HG02623 (cell line): ENCODE data around the gene CCDC187.
"Not testable (repeated sequence)": the region's sequence is repeated elsewhere in the genome, so short reads cannot be mapped to it uniquely, and the experiment has no call there.

Experiments
- ATAC-seq: cut with Tn5 transposase; IDR thresholded peaks from one replicate; pipeline ENCODE4 v1.9.1; 2021; ENCODE audit warnings: moderate library complexity; ENCODE audit not compliant: unreplicated experiment

Gene CCDC187

DNA sequence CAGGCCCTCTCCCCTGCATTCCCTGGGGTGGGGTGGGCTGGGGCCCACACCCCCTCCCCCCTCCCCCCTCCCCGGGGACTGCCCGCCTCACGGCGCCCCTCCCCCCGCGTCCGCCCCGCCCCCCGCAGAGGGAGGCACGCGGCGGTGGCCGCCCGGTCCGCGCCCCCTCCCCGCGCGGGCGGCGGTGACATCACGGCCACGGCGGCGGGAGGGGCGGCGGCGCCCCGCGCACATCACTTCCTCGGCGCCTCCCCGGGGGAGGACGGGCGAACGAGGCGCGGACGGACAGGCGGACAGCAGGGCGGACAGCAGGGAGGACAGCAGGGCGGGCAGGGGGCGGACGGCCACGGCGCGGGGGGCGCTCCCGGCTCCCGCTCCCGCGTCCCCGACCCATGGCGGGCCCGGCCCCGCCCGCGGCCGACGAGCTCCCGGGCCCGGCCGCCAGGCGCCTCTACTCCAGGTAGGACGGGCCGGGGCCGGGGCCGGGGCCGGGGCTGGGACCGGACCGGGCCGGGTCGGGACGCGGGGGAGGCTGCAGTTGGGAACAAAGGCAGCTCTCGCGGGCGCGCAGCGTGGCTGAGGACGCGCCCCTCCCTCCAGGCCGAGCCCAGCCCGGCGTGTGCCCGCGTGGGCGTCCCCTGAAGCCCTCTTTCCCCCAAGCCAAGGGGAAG, 23.5 kb upstream of the CCDC187 start, which contains the start of gene GPSM1:
Gene GPSM1, plus strand, starts transcription at position 236 of the 671 bp plus-strand sequence. Its CDS starts 157 bp downstream, at position 393.
- no peak for ATAC-seq

DNA sequence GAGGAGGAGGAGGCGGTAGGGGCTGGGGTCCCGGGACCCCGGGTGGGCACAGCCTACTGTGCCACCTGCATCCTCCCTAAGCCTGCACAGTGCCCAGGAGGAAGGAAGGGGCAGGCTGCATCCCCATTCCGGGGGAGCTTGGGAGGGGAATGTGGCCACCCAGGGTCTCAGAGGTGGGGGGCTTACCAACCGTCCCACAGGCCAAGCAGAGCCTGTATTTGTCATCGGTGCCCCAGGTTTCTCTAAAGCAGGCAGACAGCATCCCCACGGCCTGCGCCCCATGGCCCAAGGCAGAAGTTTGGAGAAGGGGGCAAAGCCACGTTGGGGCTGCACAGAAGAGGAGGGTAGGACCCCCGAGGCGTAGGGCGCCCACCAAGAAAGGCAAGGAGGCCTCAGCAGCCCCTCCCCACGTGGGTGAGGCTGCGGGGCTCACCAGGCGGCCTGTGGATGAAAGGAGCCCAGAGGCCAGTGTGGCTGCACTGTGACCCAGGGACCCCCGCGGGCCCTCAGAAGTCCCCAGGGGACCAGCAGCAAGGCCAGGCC, 22.9 kb upstream of the CCDC187 start:
- no peak for ATAC-seq

DNA sequence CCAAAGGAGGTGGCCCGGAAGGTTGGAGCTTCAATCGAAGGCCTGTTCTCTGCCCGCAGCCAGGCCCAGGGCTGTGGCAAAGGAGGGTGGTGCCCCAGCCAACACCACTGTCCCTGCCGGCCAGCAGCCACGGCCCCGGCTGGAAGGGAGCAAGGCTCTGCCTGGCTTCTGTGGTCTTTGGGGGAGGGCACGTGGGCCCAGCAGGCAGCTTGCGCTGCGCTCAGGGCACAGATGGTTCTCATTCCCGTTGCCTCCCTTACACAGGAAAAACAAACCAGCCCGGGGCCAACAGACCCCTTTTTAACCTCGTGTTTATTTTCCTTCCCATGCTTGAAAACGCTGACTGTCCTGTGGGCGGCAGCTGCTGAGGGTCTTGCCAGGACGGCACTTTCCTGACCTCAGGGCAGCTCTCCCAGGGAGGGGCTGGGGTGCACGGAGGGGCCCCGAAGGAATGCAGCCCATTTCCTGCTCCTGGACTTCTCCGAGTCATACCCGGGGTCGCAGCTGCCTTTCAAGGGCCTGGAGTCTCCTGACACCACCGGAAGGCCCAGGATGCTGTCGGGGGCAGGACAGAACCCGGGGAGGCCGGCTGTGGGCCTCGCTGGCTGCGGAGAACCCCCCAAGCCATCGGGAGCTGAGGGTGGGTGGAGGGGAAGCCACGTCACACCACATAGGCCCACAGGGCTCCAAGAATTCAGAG, 22.3 kb upstream of the CCDC187 start:
- ATAC-seq: no peak

DNA sequence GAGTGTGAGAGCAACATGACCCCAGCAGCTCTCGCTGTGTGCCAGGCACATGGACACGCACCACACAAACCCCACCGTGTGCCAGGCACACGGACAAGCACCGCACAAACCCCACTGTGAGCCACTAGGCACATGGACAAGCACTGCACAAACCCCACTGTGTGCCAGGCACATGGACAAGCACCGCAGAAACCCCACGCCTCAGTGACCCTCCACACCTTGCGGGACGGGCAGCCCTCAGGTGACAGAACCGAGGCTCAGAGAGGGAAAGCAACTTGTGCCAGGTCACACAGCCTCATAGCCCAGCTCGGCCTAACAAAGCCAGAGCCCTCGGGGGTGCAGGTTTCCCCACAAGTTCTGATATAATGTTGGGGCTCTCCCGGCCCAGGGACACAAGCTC, 21.5 kb upstream of the CCDC187 start:
- no peak for ATAC-seq

DNA sequence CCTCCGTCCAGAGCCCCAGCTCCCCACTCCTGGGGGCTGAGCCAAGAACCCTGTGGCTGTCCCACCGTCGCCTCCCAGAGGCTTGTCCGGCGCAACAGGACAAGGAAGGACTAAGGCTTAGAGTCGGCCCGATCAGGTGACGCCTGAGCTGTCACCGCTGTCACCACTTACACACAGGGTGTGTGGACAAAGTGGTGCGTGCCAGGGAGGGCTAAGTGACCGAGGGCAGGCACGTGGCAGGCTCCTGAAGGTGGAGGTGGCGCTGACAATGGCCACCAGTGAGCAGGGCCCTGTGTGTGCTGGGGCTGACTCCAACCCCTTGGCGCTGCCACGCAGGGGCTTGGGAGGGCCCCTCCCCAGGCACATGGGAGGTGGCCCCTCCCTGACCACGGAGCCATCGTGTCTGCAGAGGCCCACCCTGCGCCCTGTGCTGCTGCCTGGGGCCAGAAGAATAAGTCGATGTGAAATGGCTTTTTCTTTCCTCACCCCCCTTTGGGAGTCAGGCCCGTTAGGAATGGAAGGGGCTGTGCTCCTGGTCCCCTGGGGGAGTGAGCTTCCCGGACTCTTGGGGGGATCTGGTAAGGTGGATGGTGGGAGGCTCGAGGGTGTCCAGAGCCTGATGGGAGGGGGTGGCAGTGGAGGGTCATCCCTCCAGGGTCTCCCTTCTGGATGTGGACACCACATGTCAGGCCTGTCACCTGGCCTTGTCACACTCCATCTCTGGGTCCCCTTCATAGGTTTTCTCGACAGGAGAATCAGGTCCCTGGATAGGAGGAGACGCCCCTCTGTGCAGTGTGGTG, 20.8 kb upstream of the CCDC187 start:
- no peak for ATAC-seq

DNA sequence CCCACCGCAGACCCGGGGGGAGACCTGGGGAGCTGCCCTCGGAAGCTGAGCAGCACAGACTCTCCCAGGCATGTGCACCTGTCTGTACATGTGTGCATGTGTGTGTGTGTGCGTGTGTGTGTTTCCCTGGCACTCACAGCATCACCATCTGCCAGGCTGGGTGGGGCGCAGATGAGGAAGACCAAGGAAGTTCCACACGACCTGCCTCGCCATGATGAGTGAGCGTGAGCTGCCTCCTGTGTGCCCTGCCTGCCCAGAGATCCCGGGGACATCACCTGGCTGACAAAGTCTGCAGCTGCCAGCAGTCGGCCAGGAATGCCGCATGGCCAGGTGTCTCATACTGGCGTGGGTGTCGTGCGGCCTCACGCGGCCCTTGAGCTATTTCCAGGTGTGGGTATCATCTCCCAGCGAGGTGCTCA, 19.5 kb upstream of the CCDC187 start:
- ATAC-seq: no peak

DNA sequence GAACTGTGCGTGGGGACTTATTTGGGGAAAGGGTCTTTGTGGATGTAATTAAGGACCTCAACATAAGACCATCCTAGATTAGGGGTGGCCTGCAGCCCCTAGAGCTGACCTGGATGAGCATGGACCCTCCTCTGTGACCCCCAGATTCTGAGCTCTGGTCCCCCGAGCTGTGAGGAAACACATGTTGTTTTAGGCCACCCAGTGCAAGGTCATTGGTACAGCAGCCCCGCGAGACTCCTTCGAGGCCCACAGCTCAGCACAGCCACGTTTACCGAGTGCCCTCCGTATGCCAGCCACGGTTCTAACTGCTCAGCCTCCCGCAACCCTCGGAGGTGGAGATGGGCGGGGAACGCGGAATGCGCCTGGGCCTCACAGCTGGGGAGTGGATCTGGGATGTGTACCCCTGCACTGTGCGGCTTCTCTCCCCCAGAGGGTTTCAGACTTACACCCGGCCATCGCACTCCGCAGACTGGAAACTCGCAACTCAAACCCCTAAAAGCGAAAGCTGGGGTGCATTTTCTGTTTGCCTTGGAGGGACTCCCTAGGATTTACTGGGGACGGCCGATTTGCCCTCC, 18.9 kb upstream of the CCDC187 start:
- no peak for ATAC-seq

DNA sequence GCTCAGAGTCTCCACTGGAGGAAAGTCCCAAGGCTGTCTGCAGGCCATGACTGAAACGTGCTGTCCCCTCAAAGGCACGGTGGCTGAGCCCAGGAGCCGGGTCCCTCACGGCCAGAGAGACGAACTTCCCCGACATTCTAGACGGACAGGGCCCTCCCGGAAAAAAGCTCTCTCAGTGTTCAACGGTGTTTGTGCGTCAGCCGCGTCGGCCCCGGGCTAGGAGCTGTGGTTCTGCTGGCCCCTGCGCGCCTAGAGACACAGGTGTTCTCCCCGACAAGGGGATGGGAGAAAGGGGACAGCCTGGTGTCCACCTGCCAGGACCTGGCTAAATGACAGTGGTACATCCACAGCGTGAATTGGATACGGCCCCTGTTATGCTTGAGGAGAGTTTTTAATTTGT, 17.7 kb upstream of the CCDC187 start:
- ATAC-seq: no peak

DNA sequence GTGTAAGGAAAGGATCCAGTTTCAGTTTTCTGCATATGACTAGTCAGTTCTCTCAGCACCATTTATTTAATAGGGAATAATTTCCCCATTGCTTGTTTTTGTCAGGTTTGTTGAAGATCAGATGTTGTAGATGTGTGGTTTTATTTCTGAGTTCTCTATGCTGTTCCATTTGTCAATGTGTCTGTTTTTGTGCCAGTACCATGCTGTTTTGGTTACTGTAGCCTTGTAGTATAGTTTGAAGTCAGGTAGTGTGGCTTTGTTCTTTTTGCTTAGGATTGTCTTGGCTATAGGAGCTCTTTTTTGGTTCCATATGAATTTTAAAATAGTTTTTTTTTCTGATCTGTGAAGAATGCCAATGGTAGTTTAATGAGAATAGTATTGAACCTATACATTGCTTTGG, 17.1 kb upstream of the CCDC187 start:
- ATAC-seq: not testable (repeated sequence)

DNA sequence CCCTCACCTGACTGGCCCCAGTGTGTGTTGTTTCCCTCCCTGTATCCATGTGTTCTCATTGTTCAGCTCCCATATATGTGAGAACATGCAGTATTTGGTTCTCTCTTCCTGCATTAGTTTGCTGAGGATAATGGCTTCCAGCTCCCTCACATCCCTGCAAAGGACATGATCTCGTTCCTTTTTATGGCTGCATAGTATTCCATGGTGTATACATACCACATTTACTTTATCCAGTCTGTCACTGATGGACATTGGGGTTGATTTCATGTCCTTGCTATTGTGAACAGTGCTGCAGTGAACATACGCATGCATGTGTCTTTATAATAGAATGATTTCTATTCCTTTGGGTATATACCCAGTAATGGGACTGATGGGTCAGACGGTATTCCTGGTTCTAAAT, 16.1 kb upstream of the CCDC187 start:
- not testable (repeated sequence) for ATAC-seq

DNA sequence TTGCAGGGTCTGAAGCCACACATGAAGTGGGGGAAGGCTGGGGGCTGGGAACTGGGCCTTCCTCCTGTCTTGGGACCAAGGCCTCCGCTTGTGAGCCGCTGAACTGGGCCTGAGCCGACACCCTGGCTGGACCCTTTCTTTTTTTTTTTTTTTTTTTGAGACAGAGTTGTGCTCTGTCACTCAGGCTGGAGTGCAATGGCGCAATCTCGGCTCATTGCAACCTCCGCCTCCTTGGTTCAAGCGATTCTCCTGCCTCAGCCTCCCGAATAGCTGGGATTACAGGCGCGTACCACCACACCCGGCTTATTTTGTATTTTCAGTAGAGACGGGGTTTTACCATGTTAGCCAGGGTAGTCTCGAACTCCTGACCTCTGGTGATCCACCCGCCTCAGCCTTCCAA, 15.3 kb upstream of the CCDC187 start:
- not testable (repeated sequence) for ATAC-seq

DNA sequence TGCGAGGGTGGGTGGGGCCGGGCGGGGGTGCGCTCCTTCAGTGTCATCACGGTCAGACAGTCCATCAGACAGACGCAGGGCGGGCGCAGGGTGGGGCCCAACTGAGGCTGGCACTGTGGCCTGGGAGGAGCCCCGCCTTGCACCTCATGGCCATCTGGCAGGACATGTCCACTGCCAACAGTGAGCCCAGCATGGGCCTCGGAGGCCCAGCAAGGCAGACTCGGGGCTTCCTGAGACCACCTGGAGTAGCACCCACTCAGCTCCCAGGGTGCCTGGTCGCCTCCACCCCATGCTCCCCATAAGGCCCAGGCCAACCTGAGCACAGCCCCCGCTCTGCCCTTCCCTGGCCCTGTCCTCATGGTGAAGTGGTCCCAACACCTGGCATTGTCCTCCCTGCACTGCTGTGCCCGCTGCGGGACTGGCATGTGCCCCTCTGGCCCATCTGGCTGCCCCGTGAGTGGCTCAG, 14.9 kb upstream of the CCDC187 start:
- no peak for ATAC-seq

DNA sequence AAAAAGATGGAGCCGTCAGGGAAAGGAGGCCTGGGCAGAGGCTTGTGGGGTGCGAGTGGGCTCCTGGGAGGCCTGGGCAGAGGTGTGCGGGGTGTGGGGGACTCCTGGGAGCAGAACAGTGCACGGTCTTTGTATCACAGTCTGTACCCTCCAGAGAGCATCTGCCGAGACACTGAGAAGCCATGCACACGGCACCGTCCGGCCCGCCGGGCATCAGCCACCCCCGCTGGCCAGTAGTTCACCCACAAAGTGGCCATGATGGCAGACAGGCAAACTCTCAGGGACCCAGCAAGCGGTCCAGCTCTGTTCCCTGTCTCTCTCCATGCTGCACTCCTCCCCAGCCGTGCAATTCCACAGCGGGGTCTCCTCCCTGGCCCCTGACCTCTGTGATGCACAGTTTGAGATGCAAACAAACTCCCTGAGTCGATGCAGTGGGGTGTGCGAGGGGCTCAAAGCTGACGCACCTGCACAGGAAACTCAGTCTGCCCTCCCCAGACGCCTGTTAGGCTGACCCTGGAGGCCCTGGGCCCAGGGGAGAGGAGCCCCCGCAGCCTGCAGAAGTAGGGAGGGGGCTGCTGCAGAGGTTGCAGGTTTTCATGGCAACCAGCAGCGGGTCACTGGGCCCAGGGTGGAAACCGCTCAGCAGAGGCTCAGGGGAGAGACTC, 14.3 kb upstream of the CCDC187 start:
- no peak for ATAC-seq

DNA sequence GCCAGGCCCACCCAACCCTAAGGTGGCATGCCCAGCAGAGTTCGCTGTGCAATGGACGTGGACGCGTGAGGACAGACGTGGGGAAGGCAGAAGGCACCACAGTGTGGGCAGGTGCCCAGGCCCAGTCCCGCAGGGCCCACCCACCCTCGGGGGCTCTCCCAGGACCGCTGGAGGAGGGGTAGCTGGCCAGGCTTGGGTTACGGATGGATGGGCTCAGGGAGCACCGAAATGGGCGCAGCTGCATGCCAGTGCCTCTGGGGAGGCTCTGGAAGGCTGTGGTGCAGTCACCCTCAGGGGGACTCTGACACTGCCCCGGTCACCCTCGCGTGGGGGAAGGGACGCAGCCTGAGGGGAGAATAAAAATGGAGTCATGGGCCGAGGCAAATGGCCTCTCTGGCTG, 13.8 kb upstream of the CCDC187 start:
- no peak for ATAC-seq

DNA sequence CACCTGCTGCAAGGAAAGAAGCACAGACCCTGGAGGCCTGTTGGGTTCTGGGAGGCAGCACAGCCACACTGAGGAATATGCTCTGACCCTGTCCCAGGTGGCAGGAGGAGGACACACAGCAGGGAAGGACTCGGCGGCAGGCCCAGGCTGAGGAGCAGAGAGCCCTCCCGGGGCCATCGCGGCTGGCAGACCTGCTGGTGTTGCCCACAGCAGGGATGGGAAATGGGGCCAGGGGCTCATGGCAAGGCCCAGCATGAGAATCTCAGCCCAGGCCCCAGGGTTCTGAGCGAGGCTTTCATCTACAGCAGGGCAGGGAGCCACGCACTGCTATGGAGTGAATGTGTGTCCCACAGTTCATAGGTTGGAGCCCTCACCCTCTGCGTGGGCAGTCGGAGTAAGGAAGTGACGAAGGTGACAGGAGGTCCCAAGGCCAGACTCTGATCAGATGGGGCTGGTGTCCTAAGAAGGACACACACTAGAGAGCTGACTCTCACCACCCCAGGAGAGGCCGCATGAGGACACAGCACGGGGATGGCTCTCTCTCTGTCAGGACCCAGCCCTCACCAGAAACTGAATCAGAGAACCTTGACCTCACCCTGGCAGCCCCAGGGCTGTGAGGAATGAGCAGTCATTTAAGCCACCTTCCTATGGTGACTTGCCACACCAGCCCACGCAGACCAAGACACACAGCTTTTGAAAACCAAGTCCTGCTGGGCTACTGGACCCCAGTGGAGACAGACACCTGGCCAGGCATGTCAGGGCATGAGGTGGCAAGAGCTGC, 13.2 kb upstream of the CCDC187 start:
- no peak for ATAC-seq

DNA sequence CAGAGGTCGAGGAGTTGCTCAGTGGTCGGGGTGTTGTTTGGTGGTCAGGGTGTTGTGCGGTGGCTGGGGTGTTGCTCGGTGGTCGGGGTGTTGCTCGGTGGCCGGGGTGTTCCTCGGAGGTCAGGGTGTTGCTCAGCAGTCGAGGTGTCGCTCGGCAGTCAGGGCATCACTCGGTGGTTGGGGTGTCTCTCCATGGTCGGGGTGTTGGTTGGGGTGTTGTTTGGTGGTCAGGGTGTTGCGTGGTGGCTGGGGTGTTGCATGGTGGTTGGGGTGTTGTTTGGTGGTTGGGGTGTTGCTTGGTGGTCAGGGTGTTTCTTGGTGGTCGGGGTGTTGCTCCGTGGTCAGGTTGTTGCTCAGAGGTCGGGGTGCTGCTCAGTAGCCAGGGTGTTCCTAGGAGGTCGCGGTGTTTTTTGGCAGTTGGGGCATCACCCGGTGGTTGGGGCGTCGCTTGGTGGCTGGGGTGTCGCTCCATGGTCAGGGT, 12.4 kb upstream of the CCDC187 start:
- ATAC-seq: no peak

DNA sequence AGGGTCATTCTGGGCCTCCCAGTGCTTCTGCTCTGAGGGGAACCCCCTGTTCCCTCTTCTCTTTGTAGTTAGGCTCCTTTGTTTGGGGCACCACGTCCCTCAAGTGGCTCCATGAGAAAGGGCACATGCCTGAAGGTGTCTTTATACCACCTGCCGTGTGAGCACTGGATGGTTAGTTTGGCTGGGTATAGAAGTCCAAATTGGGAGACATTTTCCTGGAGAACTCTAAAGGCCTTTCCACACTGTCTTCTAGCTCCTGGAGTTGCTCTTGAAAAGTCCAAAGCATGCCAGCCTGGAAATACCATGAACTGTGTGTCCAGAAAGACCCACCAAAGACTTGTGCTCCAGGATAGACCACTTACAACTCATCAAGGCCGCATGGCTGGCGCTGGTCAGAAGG, 11.1 kb upstream of the CCDC187 start:
- no peak for ATAC-seq

DNA sequence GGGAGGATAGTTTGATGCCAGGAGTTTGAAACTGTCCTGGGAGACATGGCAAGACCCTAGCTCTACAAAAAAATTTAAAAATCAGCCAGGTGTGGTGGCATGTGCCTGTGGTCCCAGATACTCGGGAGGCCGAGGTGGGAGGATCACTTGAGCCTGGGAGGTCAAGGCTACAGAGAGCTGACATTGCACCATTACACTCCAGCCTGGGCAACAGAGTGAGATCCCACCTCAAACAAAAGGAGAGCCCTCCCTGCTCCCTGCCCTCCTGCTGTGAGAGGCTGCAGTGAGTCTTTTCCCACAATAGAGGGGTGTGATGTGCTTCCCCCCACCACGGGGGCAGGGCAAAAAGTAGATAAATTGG, 10.1 kb upstream of the CCDC187 start:
- no peak for ATAC-seq
